Measurements from ENCODE around the gene EPS8L3.
A peak's percentile ranks its signal among the peaks of the same experiment; 100 is the strongest.
"Not testable (repeated sequence)": the region's sequence is repeated elsewhere in the genome, so short reads cannot be mapped to it uniquely, and the experiment has no call there.

The EPS8L3 gene

DNA sequence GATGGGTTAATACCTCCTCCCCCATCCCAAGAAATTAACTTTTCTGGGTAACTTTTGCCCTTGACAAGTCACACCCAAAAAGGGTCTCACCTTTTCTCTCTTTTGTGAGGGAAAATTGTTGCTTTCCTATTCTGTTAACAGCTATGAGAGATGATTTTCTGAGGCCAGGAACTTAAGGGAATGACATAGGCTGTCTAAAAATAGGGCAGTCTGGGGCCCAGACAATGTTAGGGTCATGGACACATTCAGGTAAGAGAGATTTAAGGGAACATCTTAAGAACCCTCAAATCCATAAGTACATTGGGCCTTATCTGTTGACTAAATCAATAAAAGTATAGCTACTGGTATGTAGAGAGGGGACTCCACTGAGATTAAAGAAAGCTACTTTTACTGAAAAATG lies 14.5 kb downstream of the EPS8L3 start:
- H3K4me3 ChIP-seq (ENCODE audit: low read depth, low read length) = no peak overlapping the region
- TF ChIP-seq, protein P1, sequence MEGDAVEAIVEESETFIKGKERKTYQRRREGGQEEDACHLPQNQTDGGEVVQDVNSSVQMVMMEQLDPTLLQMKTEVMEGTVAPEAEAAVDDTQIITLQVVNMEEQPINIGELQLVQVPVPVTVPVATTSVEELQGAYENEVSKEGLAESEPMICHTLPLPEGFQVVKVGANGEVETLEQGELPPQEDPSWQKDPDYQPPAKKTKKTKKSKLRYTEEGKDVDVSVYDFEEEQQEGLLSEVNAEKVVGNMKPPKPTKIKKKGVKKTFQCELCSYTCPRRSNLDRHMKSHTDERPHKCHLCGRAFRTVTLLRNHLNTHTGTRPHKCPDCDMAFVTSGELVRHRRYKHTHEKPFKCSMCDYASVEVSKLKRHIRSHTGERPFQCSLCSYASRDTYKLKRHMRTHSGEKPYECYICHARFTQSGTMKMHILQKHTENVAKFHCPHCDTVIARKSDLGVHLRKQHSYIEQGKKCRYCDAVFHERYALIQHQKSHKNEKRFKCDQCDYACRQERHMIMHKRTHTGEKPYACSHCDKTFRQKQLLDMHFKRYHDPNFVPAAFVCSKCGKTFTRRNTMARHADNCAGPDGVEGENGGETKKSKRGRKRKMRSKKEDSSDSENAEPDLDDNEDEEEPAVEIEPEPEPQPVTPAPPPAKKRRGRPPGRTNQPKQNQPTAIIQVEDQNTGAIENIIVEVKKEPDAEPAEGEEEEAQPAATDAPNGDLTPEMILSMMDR (IDR thresholded peaks at IDR 0.05; ENCODE audit: low read depth, low read length) = no peak

DNA sequence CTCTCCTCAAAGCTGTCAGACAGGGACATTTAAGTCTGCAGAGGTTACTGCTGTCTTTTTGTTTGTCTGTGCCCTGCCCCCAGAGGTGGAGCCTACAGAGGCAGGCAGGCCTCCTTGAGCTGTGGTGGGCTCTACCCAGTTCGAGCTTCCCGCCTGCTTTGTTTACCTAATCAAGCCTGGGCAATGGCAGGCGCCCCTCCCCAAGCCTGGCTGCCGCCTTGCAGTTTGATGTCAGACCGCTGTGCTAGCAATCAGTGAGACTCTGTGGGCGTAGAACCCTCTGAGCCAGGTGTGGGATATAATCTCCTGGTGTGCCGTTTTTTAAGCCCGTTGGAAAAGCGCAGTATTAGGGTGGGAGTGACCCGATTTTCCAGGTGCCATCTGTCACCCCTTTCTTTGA lies 15.4 kb downstream of the EPS8L3 start:
- not testable (repeated sequence) for H3K4me3 ChIP-seq (ENCODE audit: low read depth, low read length)

DNA sequence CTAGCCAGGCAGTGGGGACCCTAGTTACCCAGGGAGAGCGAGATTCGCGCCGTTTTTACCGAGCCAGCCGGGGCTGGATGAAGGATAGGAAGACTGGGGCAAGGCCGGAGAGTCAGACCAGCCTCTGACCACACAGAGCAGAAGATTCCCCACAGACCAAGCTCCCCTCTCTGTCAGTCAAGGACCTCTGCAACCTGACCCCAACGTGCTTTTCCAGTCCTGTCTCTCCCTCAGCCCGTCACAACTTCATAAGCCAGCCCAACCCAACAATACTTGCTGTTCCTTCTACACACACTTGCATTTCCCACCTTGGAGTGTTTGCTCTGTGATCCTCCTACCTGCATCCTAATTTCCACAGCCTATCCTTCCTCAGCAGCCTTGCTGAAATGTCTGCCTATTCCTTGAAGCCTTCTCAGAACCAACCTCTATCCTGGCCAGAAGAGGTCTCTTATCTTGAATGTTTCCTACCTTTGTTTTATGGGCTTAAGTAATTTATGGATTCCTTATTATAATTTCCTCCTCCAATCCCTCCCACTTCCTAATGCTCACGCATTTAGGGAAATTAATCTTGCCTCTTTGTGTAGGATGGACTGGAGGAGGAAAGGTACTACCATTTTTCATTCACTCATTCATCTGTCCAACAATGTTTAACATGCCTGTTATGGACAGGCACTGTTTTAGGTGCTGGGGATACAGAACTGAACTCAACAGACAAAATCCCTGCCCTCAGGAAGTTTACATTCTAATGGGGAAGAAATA lies 22.9 kb downstream of the EPS8L3 start, which contains the start of gene GSTM3:
GSTM3 (minus strand) TSS at position 424 of the 759 bp plus-strand sequence. CDS start 751 bp downstream, outside the sequence.
- H3K4me3 ChIP-seq (ENCODE audit: low read depth, low read length) = peak within 1 kb of the TSS; percentile 76
- TF ChIP-seq, protein P1 (IDR thresholded peaks at IDR 0.05; ENCODE audit: low read depth, low read length) = no peak

DNA sequence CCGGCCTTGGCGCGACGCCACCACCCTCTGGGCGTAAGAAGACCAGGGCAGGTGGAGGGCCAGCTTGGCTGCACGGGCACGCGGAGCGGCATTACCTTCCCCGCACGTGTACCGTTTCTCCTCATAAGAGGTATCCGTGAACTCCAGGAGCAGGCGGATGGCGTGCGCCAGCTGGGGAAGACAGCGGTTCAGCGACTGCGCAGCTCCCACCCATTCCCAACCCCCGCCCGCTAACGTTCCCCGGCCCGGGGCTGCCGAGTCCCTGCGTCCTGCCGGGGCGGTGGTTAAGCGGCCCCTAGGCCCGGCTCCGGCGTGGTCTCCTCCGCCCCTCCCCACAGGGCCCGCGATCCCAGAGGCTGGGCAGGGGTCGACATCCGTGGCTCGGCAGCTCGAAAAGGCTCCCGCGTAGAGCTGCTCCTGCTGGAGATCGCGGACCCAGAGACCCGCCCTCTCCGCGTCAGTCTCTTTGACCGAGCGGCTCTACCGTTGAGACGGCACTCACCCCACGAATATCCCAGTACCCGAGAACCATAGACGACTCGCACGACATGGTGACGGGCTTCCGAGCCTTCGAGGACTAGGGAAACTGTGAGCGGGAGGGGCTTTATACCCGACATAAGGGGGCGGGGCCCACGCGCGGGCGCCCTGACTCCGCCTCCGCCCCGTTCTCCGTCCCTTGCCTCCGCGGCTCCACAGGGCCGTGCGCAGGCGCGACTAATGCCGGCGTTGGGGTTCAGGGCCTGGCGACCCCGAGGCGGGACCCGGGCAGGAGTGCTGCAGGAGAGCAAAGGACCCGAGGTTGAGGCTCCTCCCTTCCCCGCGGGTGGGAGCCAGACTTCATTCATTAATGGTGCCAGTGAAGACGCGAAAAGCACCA lies 23.7 kb downstream of the EPS8L3 start:
- peak overlapping the region; percentile 76 for H3K4me3 ChIP-seq (ENCODE audit: low read depth, low read length)
- TF ChIP-seq, protein P1 (IDR thresholded peaks at IDR 0.05; ENCODE audit: low read depth, low read length) = no peak

DNA sequence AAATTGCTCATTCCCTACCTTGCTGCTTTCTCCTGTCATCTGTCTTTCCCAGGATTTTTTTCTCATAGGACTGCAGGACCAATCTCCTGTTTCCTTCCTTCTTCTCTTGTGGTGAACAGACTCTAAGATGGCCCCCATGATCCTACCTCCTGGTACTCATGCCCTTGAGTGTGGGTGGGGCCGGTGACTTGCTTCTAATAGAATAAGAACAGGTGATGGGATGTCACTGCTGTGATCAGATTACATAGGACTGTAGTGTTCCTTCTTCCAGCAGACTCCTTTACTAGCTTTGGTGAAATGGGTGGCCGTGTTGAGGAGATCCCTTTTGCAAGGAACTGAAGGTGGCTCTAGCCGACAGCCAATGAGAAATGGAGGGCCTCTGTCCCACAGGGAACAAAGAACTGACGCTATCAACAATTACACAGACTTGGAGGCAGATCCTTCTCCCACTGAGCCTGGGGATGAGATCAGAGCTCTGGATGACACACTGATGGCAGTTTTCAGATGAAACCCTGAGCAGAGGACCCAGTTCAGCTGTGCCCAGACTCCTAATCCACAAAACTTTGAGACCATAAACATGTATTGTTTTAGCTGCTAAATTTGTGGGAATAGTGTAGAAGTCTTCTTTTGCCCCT lies 30.4 kb downstream of the EPS8L3 start:
- H3K4me3 ChIP-seq (ENCODE audit: low read depth, low read length) = no peak overlapping the region
- TF ChIP-seq, protein P1 (IDR thresholded peaks at IDR 0.05; ENCODE audit: low read depth, low read length) = no peak

DNA sequence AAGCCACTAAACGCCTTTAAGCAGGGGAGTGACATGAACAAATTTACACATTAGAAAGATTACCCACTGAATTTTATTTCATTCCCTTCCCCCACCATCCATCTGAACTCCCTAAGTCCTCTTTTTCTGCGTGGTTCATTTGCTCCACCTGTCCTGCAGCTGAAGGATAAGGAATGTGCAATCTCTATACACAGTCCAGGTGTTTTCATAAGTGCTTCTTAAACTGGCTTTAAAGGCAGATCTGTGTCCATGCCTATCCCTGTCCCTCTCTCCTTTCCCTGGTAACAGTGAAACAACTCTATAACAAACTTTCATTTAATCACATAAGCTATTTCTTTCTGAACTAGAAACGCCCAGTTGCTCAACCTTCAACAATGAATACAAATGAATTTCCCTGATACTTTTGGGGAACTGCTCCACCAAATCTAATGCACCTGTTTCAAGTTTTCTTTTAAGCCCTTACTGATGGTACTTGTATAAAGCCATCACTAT lies 31.3 kb downstream of the EPS8L3 start:
- H3K4me3 ChIP-seq (ENCODE audit: low read depth, low read length) = no peak overlapping the region
- TF ChIP-seq, protein P1 (IDR thresholded peaks at IDR 0.05; ENCODE audit: low read depth, low read length) = no peak

DNA sequence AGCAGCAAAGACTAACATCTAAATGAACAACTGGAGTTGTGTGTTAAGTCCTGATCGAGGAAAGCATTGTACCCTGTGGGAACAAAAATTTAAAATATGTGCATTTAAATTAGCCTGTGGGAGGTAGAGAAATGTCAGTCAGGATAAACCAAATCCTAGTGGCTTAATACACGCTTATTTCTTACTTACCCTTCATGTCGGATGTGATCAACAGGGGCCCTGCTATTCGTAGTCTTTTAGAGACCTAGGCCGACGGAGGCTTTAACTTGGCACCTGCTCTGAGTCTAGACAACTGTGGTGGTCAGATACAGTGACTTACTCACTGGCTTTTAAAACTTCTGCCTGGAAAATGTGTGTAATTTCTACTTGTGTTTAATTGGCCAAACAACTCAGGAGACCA lies 33.1 kb downstream of the EPS8L3 start:
- TF ChIP-seq, protein P1 (IDR thresholded peaks at IDR 0.05; ENCODE audit: low read depth, low read length) = no peak
- H3K4me3 ChIP-seq (ENCODE audit: low read depth, low read length) = no peak overlapping the region

All from WI38 (cell line).